Measurements from ENCODE around the gene MRPL54. TPM values are rescaled to one million over a fixed set of nuclear protein-coding genes. Genes with fewer than 3 reads are reported as not detected.
"Not testable (repeated sequence)": the region's sequence is repeated elsewhere in the genome, so short reads cannot be mapped to it uniquely, and the experiment has no call there.

The MRPL54 gene
- polyA plus RNA-seq, 1 experiment: 31.2 TPM

DNA sequence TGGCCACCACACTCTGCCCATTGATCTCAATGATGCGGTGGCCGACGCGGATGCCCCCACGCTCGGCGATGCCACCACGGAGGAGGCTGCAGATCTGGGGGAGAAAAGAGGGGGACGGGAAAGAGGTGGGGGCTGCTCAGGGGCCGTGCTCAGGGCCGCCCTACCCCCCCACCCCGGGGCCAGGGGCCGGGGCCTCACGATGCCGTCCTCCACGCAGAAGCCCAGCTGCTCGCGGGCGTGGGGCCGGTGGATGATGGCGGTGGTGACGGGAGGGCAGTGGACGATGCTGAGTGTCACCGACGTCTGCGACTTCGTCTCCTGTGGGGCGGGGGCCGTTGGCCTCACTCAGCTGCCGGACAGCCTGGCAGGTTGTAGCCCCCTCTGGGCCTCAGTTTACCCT, 11.2 kb upstream of the MRPL54 start:
- H3K27ac ChIP-seq (ENCODE audit: low read depth, low read length): no peak overlapping the region
- TF ChIP-seq, protein P1, sequence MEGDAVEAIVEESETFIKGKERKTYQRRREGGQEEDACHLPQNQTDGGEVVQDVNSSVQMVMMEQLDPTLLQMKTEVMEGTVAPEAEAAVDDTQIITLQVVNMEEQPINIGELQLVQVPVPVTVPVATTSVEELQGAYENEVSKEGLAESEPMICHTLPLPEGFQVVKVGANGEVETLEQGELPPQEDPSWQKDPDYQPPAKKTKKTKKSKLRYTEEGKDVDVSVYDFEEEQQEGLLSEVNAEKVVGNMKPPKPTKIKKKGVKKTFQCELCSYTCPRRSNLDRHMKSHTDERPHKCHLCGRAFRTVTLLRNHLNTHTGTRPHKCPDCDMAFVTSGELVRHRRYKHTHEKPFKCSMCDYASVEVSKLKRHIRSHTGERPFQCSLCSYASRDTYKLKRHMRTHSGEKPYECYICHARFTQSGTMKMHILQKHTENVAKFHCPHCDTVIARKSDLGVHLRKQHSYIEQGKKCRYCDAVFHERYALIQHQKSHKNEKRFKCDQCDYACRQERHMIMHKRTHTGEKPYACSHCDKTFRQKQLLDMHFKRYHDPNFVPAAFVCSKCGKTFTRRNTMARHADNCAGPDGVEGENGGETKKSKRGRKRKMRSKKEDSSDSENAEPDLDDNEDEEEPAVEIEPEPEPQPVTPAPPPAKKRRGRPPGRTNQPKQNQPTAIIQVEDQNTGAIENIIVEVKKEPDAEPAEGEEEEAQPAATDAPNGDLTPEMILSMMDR (IDR thresholded peaks at IDR 0.05; ENCODE audit: low read depth, low read length): no peak
- ChIA-PET POLR2A (no interaction called here), CTCF (no interaction called here)
- no peak overlapping the region for H3K4me3 ChIP-seq (ENCODE audit: low read depth, low read length)
- no peak for DNase-seq (ENCODE audit: low read depth, low spot score)
- H3K9me3 ChIP-seq (ENCODE audit: control insufficient read depth, insufficient read depth, low read length): peaks cover 4% of the 10 kb centered on the region; the same call in 1 of the 2 replicates
- peaks cover 5% of the 10 kb centered on the region for H3K27me3 ChIP-seq (ENCODE audit: control insufficient read depth, insufficient read depth, low read length)

DNA sequence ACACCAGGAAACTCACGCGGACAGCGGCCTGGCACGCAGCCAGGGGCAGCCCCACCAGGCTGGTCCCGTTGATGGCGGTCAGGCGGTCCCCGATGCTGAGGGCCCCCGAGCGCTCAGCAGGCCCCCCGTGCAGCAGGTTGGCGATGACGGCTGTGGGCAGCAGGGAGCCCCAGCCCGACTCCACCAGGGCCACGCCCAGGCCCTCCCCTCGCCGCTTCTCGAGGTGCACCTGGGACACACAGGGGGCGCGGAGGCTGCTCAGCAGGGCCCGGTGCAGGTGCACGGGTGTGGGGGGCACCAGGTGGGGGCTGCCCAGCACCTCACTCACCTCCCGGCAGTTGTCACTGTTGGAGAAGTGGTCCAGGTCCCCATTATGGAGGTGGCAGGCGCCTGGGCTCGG, 10.0 kb upstream of the MRPL54 start:
- TF ChIP-seq, protein P1 (IDR thresholded peaks at IDR 0.05; ENCODE audit: low read depth, low read length): no peak
- no peak for DNase-seq (ENCODE audit: low read depth, low spot score)
- no peak overlapping the region for H3K4me3 ChIP-seq (ENCODE audit: low read depth, low read length)
- H3K27ac ChIP-seq (ENCODE audit: low read depth, low read length): no peak overlapping the region
- H3K9me3 ChIP-seq (ENCODE audit: control insufficient read depth, insufficient read depth, low read length): peaks cover 4% of the 10 kb centered on the region; the same call in 1 of the 2 replicates
- ChIA-PET POLR2A (no interaction called here), CTCF (interaction anchor here (0.6 kb wide), 1 partner anchor 528 kb away, joined by 3 read pairs; no protein-coding TSS in a partner anchor)
- H3K27me3 ChIP-seq (ENCODE audit: control insufficient read depth, insufficient read depth, low read length): no peaks in the 10 kb centered on the region

DNA sequence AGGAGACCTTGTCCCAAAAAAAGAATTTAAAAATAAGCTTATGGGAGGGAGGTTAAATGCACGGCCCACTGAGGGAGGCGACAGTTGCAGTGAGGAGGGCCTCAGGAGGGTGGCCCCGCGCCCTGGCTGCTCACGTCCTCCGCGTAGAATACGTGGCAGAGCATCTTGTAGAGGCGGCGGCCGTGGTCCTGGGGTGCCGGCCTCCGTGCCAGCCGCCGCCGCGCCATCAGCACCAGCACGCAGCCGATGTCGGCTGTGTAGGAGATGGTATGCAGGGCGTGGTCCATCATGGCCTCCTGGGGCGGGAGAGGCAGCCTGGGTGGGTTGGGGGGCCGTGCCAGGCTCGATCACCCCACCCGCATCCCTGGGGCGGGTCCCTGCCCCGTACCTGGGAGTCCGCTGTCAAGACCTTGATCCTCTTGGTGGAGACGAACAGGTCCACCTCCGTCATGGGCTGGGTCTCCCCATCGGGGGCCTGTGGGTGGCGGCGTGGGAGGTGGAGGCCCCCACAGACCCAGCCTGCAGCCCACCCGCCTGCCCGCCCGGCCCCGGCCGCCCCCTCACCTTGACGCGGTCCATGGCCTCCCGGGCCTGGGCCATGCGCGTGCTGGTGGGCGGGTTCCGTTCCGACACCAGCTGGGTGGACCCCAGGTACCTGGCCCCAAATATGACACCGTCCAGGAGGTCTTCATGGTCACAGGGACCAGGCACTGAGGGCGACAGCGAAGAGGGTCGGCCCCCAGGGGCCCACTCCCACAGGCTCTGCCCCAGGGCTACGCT, 8.7 kb upstream of the MRPL54 start:
- CTCF ChIA-PET: no interaction called here
- TF ChIP-seq, protein P1 (IDR thresholded peaks at IDR 0.05; ENCODE audit: low read depth, low read length): no peak
- Histone ChIP-seq H3K27me3 (ENCODE audit: control insufficient read depth, insufficient read depth, low read length) (no peaks in the 10 kb centered on the region), H3K4me3 (ENCODE audit: low read depth, low read length) (no peak overlapping the region), H3K27ac (ENCODE audit: low read depth, low read length) (no peak overlapping the region), H3K9me3 (ENCODE audit: control insufficient read depth, insufficient read depth, low read length) (peaks cover 4% of the 10 kb centered on the region; the same call in 1 of the 2 replicates)
- POLR2A ChIA-PET: no interaction called here
- DNase-seq (ENCODE audit: low read depth, low spot score): no peak

DNA sequence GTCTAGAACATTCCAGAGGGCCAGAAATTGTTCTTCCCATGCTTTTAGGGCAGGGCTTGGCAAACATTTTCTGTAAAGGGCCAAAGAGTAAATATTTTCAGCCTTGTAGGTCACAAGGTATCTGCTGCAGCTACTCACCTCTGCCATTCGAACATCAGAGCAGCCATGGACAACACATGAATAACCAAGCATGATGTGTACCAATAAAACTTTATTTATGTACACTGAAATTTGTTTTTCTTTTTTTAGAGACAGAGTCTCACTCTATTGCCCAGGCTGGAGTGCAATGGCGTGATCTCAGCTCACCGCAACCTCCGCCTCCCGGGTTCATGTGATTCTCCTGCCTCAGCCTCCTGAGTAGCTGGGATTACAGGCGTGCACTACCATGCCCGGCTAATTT, 4.8 kb upstream of the MRPL54 start:
- H3K4me3 ChIP-seq (ENCODE audit: low read depth, low read length); H3K27ac ChIP-seq (ENCODE audit: low read depth, low read length); H3K9me3 ChIP-seq (ENCODE audit: control insufficient read depth, insufficient read depth, low read length); H3K27me3 ChIP-seq (ENCODE audit: control insufficient read depth, insufficient read depth, low read length); POLR2A ChIA-PET; DNase-seq (ENCODE audit: low read depth, low spot score); CTCF ChIA-PET: not testable (repeated sequence)

DNA sequence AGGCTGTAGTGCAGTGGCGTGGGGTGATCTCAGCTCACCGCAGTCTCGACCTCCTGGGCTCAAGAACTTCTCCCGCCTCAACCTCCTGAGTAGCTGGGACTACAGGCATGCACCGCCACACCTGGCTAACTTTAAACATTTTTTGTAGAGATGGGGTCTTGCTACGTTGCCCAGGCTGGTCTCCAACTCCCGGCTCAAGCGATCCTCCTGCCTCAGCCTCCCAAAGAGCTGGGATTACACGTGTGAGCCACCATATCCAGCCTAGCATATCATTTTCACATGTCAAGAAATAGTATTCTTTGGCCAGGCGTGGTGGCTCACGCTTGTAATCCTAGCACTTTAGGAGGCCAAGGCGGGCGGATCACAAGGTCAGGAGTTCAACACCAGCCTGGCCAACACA, 4.2 kb upstream of the MRPL54 start:
- DNase-seq (ENCODE audit: low read depth, low spot score); H3K4me3 ChIP-seq (ENCODE audit: low read depth, low read length); POLR2A ChIA-PET; H3K27ac ChIP-seq (ENCODE audit: low read depth, low read length); CTCF ChIA-PET; H3K9me3 ChIP-seq (ENCODE audit: control insufficient read depth, insufficient read depth, low read length); H3K27me3 ChIP-seq (ENCODE audit: control insufficient read depth, insufficient read depth, low read length): not testable (repeated sequence)

DNA sequence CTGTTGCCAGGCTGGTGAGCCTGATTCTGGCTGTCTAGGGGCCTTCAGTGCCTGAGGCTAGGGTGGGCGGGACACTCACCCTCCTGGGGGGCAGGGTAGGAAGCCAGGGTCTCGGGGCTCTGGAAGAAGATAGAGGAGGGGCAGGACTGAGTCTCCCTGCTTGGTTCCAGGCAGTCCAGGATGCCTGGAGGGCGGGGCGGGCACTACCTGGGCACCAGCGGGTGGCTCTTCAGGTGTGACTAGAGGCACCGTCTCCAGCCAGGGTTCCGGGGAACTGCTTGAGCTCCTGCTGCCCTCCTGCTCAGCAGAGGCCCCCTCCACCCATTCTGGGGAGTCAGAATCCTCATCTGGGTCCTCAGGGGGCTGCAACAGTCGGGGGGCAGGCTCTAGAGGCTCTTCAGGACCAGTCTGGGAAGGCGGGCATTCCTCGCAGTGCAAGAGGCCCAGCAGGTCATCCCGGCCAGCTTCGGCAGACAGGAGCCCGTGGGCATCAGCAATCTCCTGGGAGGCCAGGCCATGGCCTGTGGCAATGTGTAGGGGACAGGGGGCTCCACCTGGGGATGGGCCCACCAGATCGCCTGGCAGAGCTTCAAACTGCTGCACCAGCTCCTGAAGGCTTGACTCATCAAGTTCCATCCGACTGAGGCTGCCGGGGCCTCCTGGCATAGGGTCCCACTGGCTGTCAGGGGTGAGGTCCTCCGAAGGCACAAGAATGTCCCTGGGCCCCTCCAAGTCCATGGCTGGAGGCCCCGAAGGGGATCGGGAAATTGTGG, 2.8 kb upstream of the MRPL54 start:
- H3K9me3 ChIP-seq (ENCODE audit: control insufficient read depth, insufficient read depth, low read length): no peaks in the 10 kb centered on the region; the same call in 1 of the 2 replicates
- CTCF ChIA-PET: no interaction called here
- no peak for DNase-seq (ENCODE audit: low read depth, low spot score)
- TF ChIP-seq, protein P1 (IDR thresholded peaks at IDR 0.05; ENCODE audit: low read depth, low read length): no peak
- POLR2A ChIA-PET: no interaction called here
- no peaks in the 10 kb centered on the region for H3K27me3 ChIP-seq (ENCODE audit: control insufficient read depth, insufficient read depth, low read length)
- H3K4me3 ChIP-seq (ENCODE audit: low read depth, low read length): no peak overlapping the region
- no peak overlapping the region for H3K27ac ChIP-seq (ENCODE audit: low read depth, low read length)

All from AG04450 (cell line).